Astrocyte (in vitro differentiated cells and primary cell): ENCODE measurements around the gene PODN. TPM values are rescaled to one million over a fixed set of nuclear protein-coding genes. Genes with fewer than 3 reads are reported as not detected.

Source experiments
- DNase-seq: peaks from one replicate; pipeline ENCODE4 v3.0.0-alpha.2; 2010; ENCODE audit warnings: low read depth
- FAIRE-seq: peaks from 2 replicates; lab custom pipeline; 2011; peaks lifted over from hg19 to GRCh38; lab: Jason Lieb, UNC
- H2AFZ ChIP-seq: 2 replicates; pipeline ENCODE4 v1.6.0; 2012; ENCODE audit warnings: low read depth, low read length, inconsistent platforms
- H3K27ac ChIP-seq: 2 replicates; pipeline ENCODE4 v1.5.1; 2011; ENCODE audit warnings: low read depth, low read length, inconsistent platforms
- H3K27me3 ChIP-seq: 2 replicates; pipeline ENCODE4 v1.6.0; 2011; ENCODE audit warnings: low read length, inconsistent platforms; ENCODE audit not compliant: insufficient read depth
- H3K36me3 ChIP-seq: 2 replicates; pipeline ENCODE4 v1.5.1; 2011; ENCODE audit warnings: low read length, inconsistent platforms; ENCODE audit not compliant: insufficient read depth
- H3K4me1 ChIP-seq: 2 replicates; pipeline ENCODE4 v1.5.1; 2011; ENCODE audit warnings: low read length, inconsistent platforms; ENCODE audit not compliant: insufficient read depth
- H3K4me2 ChIP-seq: 2 replicates; pipeline ENCODE4 v1.6.0; 2012; ENCODE audit warnings: low read length, inconsistent platforms
- H3K4me3 ChIP-seq: 2 replicates; pipeline ENCODE4 v1.5.1; 2011; ENCODE audit warnings: low read depth, mild to moderate bottlenecking, low read length, inconsistent platforms; ENCODE audit not compliant: insufficient read depth
- H3K79me2 ChIP-seq: 2 replicates; pipeline ENCODE4 v1.6.0; 2012; ENCODE audit warnings: mild to moderate bottlenecking, low read length, inconsistent platforms; ENCODE audit not compliant: insufficient read depth
- H3K9ac ChIP-seq: 2 replicates; pipeline ENCODE4 v1.6.0; 2012; ENCODE audit warnings: mild to moderate bottlenecking, low read length, inconsistent platforms
- H3K9me3 ChIP-seq: 2 replicates; pipeline ENCODE4 v1.5.1; 2012; ENCODE audit warnings: low read depth, mild to moderate bottlenecking, low read length, inconsistent platforms; ENCODE audit not compliant: insufficient read depth
- H4K20me1 ChIP-seq: 2 replicates; pipeline ENCODE4 v1.6.0; 2012; ENCODE audit warnings: low read length, inconsistent platforms; ENCODE audit not compliant: insufficient read depth
- H3K27ac Mint-ChIP-seq: one replicate; pipeline ENCODE4 v1.8.0; 2021; ENCODE audit warnings: mild to moderate bottlenecking, mixed read lengths; ENCODE audit not compliant: unreplicated experiment
- H3K27me3 Mint-ChIP-seq: one replicate; pipeline ENCODE4 v1.8.0; 2021; ENCODE audit warnings: low read depth, mixed read lengths; ENCODE audit not compliant: unreplicated experiment
- H3K36me3 Mint-ChIP-seq: one replicate; pipeline ENCODE4 v1.8.0; 2021; ENCODE audit warnings: low read depth, mixed read lengths; ENCODE audit not compliant: unreplicated experiment
- H3K4me1 Mint-ChIP-seq: one replicate; pipeline ENCODE4 v1.8.0; 2021; ENCODE audit warnings: low read depth, mixed read lengths; ENCODE audit not compliant: unreplicated experiment
- H3K4me3 Mint-ChIP-seq: one replicate; pipeline ENCODE4 v1.8.0; 2021; ENCODE audit warnings: mild to moderate bottlenecking, moderate library complexity, mixed read lengths; ENCODE audit not compliant: unreplicated experiment
- H3K9me3 Mint-ChIP-seq: one replicate; pipeline ENCODE4 v1.8.0; 2021; ENCODE audit warnings: mild to moderate bottlenecking, mixed read lengths; ENCODE audit not compliant: unreplicated experiment
- CTCF ChIP-seq: IDR thresholded peaks from 2 replicates; pipeline ENCODE4 v1.5.1; 2011; ENCODE audit warnings: low read depth, mild to moderate bottlenecking, inconsistent platforms, low read length, moderate library complexity; ENCODE audit not compliant: insufficient read depth
- EZH2 ChIP-seq: IDR thresholded peaks from 2 replicates; pipeline ENCODE4 v1.6.1; 2012; ENCODE audit warnings: mild to moderate bottlenecking, low read length, inconsistent platforms; ENCODE audit not compliant: insufficient read depth
- total RNA-seq: library from RNA; stranded (reverse); gene quantifications from 2 replicates; pipeline ENCODE4 v1.2.1, GENCODE V29; 2021

The PODN gene
- total RNA-seq, 1 donor from 2014 or later, result 2.6 TPM

DNA sequence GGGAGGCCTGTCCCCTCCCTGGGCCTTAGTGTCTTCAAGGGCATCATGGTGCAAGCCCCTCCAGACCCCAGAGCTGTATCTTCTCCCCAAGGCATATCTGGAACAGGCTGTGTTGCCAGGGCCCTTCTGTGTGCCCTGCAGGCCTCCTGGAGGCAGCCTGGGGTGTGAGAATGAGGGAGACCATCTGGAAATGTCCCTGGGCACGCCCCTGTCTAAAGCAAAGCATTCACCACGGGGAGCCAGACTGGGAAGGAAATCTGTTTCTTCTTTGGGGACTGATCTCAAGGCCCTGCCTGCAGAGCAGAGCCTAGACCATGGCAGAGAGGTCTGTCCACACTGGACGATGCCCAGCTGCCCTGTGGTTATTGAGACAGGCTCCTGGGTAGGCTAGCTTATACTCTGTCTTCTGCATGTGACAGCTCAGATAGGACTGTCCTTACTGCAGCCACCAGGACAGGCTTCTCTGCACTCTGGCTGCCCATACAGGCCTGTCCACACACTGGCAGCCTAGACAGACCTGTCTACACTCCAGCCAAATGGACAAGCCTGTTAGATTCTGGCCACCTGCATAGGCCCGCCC, 24.6 kb downstream of the PODN start:
- H3K36me3 ChIP-seq, result no peaks in the 10 kb centered on the region
- no peaks in the 10 kb centered on the region for H3K9me3 ChIP-seq
- H2AFZ ChIP-seq, result no peak overlapping the region
- no peaks in the 10 kb centered on the region for H3K4me1 ChIP-seq
- no peaks in the 10 kb centered on the region for H3K79me2 ChIP-seq
- H3K9me3 Mint-ChIP-seq, result no peaks in the 10 kb centered on the region
- no peaks in the 10 kb centered on the region for H4K20me1 ChIP-seq
- H3K9ac ChIP-seq, result no peak overlapping the region
- H3K36me3 Mint-ChIP-seq, result no peaks in the 10 kb centered on the region
- no peak overlapping the region for H3K27ac Mint-ChIP-seq
- no peak overlapping the region for H3K27ac ChIP-seq
- no peak for TF ChIP-seq EZH2
- no peak for TF ChIP-seq CTCF
- H3K4me1 Mint-ChIP-seq, result peaks cover 16% of the 10 kb centered on the region
- no peak overlapping the region for H3K4me3 ChIP-seq
- no peaks in the 10 kb centered on the region for H3K27me3 ChIP-seq
- no peak overlapping the region for H3K4me3 Mint-ChIP-seq
- H3K27me3 Mint-ChIP-seq, result peaks cover 25% of the 10 kb centered on the region
- DNase-seq (no peak), FAIRE-seq (no peak)
- H3K4me2 ChIP-seq, result no peak overlapping the region

- Mint-ChIP-seq H3K9me3 (no peaks in the 10 kb centered on the region), H3K4me3 (no peak overlapping the region), H3K36me3 (no peaks in the 10 kb centered on the region), H3K27ac (no peak overlapping the region), H3K4me1 (peaks cover 16% of the 10 kb centered on the region), H3K27me3 (peaks cover 22% of the 10 kb centered on the region)
- Histone ChIP-seq H3K79me2 (no peaks in the 10 kb centered on the region), H3K4me1 (no peaks in the 10 kb centered on the region), H3K27ac (no peak overlapping the region), H3K4me3 (no peak overlapping the region), H3K9ac (no peak overlapping the region), H3K27me3 (no peaks in the 10 kb centered on the region), H3K4me2 (no peak overlapping the region), H4K20me1 (no peaks in the 10 kb centered on the region), H3K9me3 (no peaks in the 10 kb centered on the region), H3K36me3 (no peaks in the 10 kb centered on the region), H2AFZ (no peak overlapping the region)
- DNase-seq (no peak), FAIRE-seq (no peak)
- TF ChIP-seq EZH2, result no peak
- TF ChIP-seq CTCF, result no peak
Measured at GRCh38 chr1:53087332-53088285, 25.6 kb downstream of the PODN start.
